HG03039 (cell line): Measurements from ENCODE around the gene HDGFL3.
A peak's percentile ranks its signal among the peaks of the same experiment; 100 is the strongest.
"Not testable (repeated sequence)": the region's sequence is repeated elsewhere in the genome, so short reads cannot be mapped to it uniquely, and the experiment has no call there.

Source experiments
- ATAC-seq: cut with Tn5 transposase; IDR thresholded peaks from one replicate; pipeline ENCODE4 v1.9.1; 2021; ENCODE audit warnings: mild to moderate bottlenecking, moderate library complexity; ENCODE audit not compliant: unreplicated experiment

Gene HDGFL3

DNA sequence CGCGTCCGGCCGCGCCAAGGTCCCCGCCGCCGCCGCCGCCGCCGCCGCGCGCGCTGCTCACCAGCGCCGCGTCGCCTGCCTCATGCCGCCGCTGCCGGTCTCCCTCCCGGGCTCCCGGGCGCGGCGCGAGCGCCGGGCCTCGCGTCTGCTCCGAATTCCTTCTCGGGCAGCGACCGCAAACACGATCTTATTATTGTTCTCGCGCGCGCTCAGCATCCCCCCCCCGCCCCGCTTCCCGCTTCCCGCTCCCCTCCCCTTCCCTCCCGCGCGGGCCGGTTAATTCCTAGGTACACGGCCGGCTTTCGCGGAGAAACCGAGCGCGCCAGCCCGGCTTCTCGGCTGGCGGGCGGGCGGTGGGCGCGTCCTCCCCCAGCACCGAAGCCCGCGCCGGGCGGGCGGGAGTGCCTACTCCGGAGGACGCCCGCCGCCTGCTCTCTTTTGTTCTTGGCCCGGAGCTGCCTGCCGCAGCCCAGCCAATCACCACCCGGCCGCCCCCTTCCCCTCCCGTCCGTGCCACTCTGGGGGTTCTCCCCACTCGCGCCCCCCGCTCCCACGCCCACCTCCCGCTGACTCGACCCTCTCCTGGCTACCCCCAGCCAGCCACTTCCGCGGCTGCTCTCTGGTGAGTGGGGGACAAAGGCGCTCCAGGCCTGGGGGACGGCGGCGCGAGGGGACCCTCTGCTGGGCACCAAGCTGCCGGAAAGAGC, at the start of gene HDGFL3:
Gene HDGFL3, minus strand, starts transcription at position 164 of the 707 bp plus-strand sequence. CDS start 409 bp downstream, outside the sequence.
- ATAC-seq = no peak

DNA sequence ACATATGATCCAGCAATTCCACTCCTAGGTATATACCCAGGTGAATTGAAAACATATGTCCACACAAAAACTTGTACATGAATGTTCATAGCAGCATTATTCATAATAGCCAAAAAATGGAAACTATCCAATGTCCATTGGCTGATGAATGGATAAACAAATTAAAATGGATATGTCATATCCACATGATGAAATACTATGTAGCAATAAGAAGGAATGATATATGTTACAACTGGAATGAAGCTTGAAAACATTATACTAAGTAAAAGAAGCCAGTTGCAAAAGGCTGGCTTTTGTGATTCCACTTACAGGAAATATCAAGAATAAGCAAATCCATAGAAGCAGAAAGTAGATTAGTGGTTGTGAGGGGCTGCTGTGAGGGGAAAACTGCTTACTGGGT, 43.2 kb upstream of the HDGFL3 start:
- ATAC-seq = no peak

DNA sequence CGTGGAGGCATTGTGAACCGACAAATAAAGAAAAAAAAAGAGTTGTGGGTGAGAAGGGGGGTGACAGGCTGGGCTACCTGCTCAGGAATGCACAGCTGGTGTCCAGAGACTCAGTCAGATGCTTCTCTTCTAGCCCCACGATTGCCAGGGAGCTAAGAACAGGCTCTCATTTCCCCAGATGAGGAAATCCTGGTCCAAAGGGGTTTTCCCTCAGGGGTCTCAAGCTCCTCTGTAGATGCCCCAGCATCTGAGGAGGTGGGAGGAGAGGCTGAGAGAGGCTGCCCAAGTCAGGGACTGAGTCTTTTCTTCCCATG, 41.4 kb upstream of the HDGFL3 start:
- ATAC-seq = no peak

DNA sequence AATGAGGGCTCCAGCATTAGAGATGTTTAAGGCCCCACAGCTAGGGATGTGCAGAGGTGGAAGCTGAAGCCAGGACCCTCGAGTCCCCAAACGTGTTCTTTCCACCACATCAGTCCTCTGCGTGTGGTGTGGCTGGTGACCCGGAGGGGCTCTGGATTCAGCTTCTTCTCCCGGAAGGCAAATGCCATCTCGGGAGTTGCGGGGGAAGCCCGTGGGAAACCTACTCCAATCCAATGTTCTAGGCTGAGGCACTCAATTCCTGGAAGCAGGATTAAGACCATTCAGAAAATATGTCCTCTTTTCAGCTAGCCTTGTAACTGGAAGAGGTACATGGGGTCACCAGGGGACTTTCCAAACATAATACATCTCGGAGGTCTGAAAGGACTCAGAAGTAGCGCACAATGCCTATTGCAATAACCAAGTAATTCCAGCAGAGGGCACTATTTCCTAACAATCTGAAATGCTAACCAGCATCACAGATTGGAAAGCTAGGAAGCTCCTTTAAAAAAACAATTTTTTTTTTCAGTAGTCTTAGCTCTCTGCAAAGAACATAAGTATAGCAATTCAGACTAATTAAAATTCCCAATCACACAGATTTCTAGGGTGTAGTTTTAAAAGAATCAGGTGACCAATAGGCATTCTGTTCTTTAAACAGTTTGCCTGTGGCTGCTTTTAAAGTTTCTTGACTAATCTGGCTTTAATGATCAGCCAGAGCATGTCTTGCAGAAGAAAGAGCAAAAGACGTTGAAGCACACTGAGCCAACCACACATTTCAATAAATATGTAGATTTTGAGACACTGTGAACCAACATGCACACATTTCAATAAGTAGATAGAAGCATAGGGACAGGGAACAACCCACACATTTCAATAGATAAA, 40.8 kb upstream of the HDGFL3 start:
- ATAC-seq = no peak

DNA sequence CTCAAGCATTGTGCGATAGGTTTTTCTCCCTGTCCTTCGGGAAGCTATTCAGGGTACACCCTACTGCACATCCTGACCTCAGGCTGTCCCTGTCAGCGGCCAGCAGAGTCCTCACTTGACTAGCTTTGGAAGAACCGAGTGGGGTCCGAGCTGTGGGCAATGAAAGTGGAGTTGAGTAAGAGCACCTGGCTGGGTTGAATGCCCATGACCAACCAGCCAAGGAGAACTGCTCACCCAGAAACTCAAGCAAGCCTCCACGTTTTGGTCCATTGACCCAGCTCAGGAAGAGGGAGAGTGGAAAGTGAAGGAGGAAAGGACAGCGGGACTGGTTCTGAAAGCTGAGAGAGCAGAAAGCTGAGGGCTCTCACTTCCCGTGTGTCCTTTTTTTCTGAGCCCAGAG, 36.0 kb upstream of the HDGFL3 start:
- ATAC-seq = no peak

DNA sequence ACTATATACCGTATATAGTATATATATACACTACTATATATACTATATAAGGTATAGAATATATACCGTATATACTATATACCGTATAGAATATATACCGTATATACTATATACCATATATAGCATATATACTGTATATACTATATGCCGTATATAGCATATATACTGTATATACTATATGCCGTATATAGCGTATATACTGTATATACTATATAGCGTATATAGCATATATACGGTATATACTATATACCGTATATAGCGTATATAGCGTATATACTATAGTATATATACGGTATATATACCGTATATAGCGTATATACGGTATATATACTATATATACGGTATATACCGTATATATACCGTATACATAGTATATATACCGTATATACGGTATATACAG, 22.6 kb upstream of the HDGFL3 start:
- no peak for ATAC-seq

DNA sequence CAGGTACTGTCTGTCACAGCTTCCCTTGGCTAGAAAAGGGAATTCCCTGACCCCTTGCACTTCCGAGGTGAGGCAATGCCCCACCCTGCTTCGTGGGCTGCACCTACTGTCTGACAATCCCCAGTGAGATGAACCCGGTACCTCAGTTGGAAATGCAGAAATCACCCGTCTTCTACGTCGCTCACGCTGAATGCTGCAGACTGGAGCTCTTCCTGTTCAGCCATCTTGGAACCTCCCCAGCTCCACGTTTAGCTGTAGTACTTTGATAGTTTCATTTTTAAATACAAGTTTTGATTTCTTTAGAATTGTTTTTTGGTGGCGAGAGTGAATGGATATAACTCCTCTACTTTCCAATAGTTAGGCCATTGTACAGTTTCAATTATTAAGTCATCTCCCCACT, 17.8 kb upstream of the HDGFL3 start:
- ATAC-seq = no peak

DNA sequence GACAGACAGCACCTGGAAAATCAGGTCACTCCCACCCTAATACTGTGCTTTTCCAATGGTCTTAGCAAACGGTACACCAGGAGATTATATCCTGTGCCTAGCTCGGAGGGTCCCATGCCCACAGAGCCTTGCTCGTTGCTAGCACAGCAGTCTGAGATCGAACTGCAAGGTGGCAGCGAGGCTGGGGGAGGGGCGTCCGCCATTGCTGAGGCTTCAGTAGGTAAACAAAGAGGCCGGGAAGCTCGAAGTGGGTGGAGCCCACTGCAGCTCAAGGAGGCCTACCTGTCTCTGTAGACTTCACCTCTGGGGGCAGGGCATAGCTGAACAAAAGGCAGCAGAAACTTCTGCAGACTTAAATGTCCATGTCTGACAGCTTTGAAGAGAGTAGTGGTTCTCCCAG, 14.2 kb upstream of the HDGFL3 start:
- not testable (repeated sequence) for ATAC-seq

DNA sequence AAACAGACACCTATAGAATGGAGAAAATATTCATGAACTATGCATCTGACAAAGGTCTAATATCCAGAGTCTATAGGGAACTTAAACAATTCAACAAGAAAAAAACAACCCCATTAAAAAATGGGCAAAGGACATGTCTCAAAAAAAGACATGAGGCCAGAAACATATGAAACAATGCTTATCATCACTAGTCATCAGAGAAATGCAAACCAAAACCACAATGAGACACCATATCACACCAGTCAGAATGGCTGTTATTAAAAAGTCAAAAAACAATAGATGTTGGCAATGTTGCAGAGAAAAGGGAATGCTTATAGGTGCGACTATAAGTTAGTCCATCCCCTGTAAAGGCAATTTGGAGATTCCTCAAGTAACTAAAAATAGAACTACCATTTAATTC, 11.4 kb upstream of the HDGFL3 start:
- no peak for ATAC-seq

DNA sequence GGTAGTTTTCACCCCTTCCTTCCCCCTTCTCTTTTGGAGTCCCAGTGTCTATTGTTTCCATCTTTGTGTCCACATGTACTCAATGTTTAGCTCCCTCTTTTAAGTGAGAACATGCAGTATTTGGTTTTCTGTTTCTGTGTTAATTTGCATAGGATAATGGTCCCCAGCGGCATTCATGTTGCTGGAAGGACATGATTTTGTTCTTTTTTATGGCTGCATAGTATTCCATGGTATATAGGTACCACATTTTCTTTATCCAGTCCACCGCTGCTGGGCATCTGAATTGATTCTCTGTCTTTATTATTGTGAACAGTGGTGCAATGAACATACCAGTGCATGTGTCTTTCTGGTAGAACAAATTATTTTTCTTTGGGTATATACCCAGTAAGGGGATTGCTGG, 7.7 kb upstream of the HDGFL3 start:
- no peak for ATAC-seq

DNA sequence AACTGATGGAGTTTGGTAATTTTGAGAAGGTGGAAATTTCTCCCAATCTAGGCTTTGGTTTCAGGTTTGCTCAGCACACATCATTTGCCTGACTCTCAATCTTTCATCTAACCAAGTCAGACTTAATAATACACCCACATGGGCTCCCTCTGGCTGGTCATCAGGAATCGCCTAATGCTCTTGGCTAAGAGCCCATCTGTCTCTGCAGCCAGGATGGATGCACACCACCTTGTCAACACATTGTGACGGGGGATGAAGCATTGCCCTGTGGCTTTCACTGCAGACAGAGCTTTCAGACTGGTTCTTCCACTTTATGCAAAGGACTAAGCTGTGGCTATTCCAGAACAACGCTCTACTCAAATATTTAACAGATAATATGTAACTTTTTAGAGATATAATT, 3.0 kb upstream of the HDGFL3 start:
- ATAC-seq = no peak

DNA sequence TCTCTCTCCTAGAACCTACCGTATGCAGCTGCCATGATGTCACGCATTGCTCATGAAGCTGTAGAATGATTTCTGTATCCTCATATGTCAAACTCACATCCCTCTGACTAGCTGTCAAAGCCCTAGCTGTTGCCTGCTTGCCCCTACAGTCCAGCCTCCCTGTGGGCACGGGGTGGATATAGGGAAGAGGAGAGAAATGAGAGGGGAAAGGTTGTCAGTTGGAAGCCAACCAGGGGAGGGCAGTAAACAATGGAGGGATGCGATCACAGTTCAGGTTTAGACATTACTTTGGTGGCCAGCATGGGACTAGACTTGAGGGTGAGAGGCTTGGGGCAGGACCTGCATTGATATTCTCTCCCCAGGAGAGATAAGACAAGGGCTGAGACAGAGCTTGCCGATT, 1.7 kb upstream of the HDGFL3 start:
- ATAC-seq = no peak

DNA sequence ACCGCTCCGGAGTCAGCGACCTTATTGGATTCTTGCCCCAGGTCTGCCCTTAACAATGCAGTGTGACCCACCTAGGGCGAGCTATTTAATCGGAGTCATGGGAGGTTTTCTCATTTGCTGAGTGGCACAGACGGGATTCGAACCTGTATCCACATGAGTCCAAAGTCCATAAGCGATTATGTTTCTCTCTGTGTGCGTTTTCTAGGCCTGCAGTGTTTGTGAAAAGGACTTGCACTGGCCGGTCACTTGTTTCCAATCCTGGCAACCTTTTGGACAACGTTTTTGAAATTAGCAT, 691 bp upstream of the HDGFL3 start:
- no peak for ATAC-seq

DNA sequence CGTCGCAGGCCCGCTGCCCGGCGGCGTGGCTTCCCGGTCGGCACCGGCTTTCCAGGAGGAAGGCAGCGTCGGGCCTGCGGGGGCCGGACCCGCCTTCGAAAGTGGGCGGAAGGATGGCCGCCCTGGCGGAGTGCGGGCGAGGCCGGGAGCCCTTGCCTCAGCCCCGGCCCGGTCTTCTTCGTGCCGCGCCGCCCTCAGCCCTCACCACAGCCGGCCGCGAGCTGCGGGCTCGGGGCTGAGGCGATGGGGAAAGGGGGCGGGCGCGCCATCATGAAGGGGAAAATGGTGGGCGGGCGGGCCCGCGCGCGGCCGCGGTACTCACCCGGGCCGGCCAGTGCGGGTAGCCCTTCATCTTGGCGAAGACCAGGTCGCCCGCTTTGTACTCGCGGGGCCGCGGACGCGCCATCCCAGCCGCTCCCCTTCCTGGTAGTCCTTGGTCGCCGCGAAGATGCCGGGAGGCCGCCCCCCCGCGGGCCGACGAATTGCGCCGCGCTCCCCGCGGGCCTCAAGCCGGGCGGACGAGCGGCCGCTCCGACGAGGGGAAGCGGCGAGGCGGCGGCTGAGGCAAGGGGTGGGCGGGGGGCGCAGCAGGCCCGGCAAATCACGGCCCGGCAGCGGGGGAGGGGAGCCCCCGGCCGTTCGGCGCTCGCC, 489 bp downstream of the HDGFL3 start:
- ATAC-seq = no peak

DNA sequence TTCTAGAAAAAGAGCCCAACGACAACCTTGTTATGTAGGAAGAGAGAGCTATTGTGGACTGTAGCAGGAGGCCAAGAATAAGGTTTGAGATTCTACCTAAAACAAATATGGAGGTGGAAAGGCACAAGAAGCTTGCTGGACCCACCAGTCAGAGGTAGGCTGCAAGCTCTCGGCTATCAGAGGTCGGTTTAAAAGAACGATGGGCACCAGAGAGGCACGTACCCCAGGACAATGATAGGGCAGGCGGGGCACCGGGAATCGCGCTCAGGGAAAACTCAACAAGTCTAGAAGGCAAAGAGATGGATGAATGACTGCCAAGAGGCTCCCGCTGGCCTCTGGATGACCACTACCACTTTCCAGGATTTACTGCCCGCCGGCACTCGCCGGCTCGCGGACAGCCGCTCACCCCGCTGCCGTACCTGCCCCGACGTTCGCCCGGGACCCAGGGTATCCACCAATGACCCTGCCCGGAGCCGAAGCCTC, 1.1 kb downstream of the HDGFL3 start:
- ATAC-seq = no peak

DNA sequence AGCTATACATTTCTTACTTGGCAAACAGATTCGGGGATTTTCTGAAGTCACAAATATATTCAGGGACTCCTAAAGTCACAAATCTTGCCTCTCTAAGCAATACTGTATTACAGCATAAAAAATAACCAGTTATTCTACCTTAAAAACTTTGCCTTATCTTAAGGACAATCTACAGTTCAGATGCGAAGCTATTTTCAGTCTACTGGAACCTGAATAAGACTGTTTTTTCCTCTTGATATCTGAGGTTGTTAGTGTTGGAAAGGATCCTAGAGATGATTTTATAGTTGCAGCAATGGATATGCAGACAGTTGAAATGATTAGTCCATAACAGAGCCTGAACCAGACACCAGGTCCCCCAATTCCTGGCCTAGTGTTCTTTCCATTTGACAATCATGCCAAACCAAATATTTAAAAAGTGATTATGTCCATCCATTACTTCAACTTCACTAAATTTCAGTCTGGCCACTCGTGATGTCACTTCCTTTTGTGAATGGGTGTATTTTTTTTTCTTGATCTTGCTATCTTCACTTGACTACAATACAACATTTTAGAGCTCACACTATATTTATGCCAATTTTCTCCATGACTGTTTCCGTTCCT, 1.8 kb downstream of the HDGFL3 start:
- no peak for ATAC-seq

DNA sequence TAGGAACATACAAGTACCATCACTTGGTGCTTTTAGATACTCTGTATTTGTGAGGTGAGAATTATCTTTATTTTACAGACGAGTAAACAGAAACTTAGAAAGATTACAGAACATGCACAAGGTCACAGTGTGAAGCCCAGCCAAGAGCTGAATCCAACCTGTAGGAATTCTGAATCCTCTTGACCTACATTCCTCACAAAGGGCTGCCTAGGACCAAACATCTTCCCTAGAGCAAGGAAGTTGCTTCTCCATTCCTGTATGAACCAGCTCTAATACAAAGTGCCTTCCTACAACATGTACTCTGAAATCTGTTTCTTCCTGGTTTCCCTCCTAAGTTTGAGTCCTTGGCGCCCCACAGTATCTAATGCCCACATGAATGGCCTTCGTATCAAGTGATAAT, 2.9 kb downstream of the HDGFL3 start:
- no peak for ATAC-seq

DNA sequence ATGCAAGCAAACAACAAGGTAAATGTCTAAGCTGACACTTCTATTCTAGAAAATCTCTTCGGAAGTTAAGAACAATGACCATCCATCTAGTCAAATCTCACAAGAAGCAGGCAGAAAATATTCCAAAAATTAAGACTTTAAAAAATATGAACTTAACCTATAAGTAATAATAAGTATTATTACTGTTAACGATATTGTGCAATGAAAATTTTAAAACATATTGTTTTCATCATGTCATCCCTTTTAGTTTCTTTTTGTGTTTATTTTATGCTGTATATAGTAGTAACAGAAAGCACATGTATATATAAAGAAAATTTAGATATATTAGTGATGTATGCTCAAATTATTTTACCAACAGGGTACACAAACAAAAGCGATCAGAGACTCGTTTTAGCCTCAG, 4.1 kb downstream of the HDGFL3 start:
- no peak for ATAC-seq

DNA sequence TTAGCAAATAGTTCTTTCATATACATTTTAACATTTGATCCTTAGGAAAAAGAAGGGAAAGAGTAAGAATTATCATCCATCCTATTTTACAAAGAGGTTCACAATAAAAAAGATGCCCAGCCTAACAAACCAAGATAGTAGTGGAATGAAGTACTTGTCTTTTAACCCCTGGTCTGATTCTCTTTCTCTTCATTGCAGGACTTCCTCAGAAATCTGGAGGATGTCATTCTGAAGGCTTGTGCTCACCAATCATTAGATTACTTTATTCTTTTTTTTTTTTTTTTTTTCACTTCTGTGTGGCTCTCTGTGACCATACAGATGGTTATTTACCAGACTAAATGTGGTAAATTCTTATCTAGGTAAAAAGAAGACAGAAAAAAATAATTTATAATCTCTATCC, 7.0 kb downstream of the HDGFL3 start:
- no peak for ATAC-seq

DNA sequence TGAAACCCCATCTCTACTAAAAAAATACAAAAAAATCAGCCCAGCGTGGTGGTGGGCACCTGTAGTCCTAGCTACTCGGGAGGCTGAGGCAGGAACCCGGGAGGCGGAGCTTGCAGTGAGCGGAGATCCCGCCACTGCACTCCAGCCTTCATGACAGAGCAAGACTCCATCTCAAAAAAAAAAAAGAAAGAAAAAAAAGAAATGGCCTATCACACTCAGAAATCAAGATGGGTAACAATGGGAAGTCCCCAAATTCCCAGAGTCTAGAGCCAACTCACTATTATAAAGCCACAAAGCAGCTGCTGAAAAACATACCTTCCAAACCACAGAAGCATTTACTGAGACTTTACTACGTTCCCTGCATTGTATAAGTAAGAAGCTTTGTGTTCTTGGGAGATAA, 7.5 kb downstream of the HDGFL3 start:
- ATAC-seq = no peak

DNA sequence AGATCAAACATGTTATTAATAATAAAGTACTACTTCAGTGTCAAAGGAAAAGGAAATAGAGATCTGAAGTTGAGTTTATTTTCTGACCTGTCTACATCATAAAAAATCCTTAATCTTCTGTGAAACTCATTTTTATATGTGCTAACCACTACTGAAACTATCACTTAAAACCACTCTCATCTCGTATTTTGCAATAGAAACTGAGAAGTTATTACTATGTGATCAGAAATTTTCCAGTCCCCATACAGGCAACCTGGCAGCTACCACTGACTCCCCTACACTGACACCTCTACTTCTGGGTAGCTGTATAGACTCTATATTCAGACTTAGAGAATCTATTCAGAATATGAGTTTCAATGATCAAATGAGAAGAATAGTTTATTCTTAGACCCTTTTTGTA, 8.3 kb downstream of the HDGFL3 start:
- ATAC-seq = peak; percentile 70

DNA sequence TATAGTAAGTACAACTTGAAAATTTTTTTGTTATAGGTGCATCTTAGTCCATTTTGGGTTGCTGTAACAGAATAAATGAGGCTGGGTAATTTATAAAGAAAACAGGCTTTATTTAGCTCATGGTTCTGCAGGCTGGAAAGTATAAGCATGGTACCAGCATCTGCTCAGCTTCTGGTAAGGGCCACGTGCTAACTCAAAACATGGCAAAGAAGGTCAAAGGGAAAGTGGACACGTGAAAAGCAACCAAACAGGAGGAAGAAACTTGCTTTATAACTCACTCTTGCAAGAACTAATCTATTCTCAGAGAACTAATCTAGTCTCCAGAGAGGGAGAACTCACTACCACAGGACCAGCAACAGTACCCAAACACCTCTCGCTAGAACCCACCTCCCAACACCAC, 9.1 kb downstream of the HDGFL3 start:
- no peak for ATAC-seq
